SK-N-SH (cell line): ENCODE measurements around the gene PIH1D1. TPM values are rescaled to one million over a fixed set of nuclear protein-coding genes. Genes with fewer than 3 reads are reported as not detected.

Experiments used
- CTCF ChIA-PET: fragments of 300-600, 350-600 bp; formaldehyde crosslinking; extraction: SDS; loops from one replicate; lab custom pipeline; 2021; lab: Yijun Ruan, JAX
- POLR2A ChIA-PET: fragments of 350-600 bp; sonication (Branson Sonifier 250); formaldehyde crosslinking; extraction: SDS; loops from one replicate; lab custom pipeline; 2020; ENCODE audit warnings: antibody characterized with exemption, inconsistent platforms; lab: Yijun Ruan, JAX
- DNase-seq: peaks from one replicate; pipeline ENCODE4 v3.0.0; 2012
- H2AFZ ChIP-seq: fragments of 200-600 bp; sonication (generic); 2 replicates; pipeline ENCODE4 v1.8.1; 2016; ENCODE audit warnings: antibody characterized with exemption, mild to moderate bottlenecking, low read depth
- H3F3A ChIP-seq: fragments of 200-600 bp; sonication (generic); replicated peaks from 2 replicates; pipeline ENCODE3; 2016; ENCODE audit warnings: antibody characterized with exemption, mild to moderate bottlenecking; ENCODE audit not compliant: insufficient read depth
- H3K27ac ChIP-seq, 2 experiments: fragments of 200-500 bp in 1 of 2; fragments of 200-600 bp in 1 of 2; sonication (Bioruptor generic) in 1 of 2; sonication (generic), shearing (Covaris generic) in 1 of 2; 2 replicates each; pipeline versions ENCODE4 v1.5.1 to v1.6.1; 2014 to 2016; ENCODE audit warnings: low read depth in 2 of 2, inconsistent platforms in 1 of 2, low read length in 1 of 2, mild to moderate bottlenecking in 1 of 2, mixed read lengths in 1 of 2
- H3K27me3 ChIP-seq: fragments of 200-600 bp; sonication (generic), shearing (Covaris generic); 2 replicates; pipeline ENCODE4 v1.6.1; 2016; ENCODE audit warnings: mixed run types; ENCODE audit not compliant: insufficient read depth
- H3K36me3 ChIP-seq, 2 experiments: fragments of 200-500 bp in 1 of 2; fragments of 200-600 bp in 1 of 2; sonication (Bioruptor generic) in 1 of 2; sonication (generic) in 1 of 2; replicated peaks in 1 of 2; 2 replicates each; pipeline versions ENCODE3 to v1.5.1; 2014 to 2016; ENCODE audit warnings: low read length in 1 of 2, mild to moderate bottlenecking in 1 of 2; ENCODE audit not compliant: insufficient read depth in 2 of 2, control insufficient read depth in 1 of 2
- H3K4me1 ChIP-seq, 2 experiments: fragments of 200-500 bp in 1 of 2; fragments of 200-600 bp in 1 of 2; sonication (Bioruptor generic) in 1 of 2; sonication (generic), shearing (Covaris generic) in 1 of 2; 2 replicates each; pipeline versions ENCODE4 v1.5.1 to v1.6.1; 2014 to 2016; ENCODE audit warnings: low read depth in 1 of 2, low read length in 1 of 2, mixed run types in 1 of 2; ENCODE audit not compliant: insufficient read depth in 2 of 2, control insufficient read depth in 1 of 2
- H3K4me2 ChIP-seq: fragments of 200-600 bp; sonication (generic), shearing (Covaris generic); 2 replicates; pipeline ENCODE4 v1.6.1; 2017; ENCODE audit warnings: mixed run types
- H3K4me3 ChIP-seq, 2 experiments: fragments of 200-500 bp in 1 of 2; fragments of 200-600 bp in 1 of 2; sonication (Bioruptor generic) in 1 of 2; sonication (generic), shearing (Covaris generic) in 1 of 2; 2 replicates each; pipeline versions ENCODE4 v1.5.1 to v1.8.1; 2014 to 2016; ENCODE audit warnings: low read depth in 2 of 2, inconsistent platforms in 1 of 2, low read length in 1 of 2, mild to moderate bottlenecking in 1 of 2, mixed read lengths in 1 of 2, moderate library complexity in 1 of 2
- H3K79me2 ChIP-seq: fragments of 200-600 bp; sonication (generic); 2 replicates; pipeline ENCODE4 v1.8.1; 2017; ENCODE audit warnings: mild to moderate bottlenecking; ENCODE audit not compliant: insufficient read depth
- H3K9ac ChIP-seq: fragments of 200-600 bp; sonication (generic); 2 replicates; pipeline ENCODE4 v1.6.1; 2017; ENCODE audit warnings: mixed run types
- H3K9me2 ChIP-seq: fragments of 200-600 bp; sonication (generic); 2 replicates; pipeline ENCODE4 v1.6.1; 2017; ENCODE audit warnings: mixed run types
- H3K9me3 ChIP-seq: fragments of 200-600 bp; sonication (generic); 2 replicates; pipeline ENCODE4 v1.6.1; 2017; ENCODE audit warnings: mixed run types, mild to moderate bottlenecking, moderate library complexity
- H4K20me1 ChIP-seq: fragments of 200-600 bp; sonication (generic); 2 replicates; pipeline ENCODE4 v1.6.1; 2017; ENCODE audit warnings: mild to moderate bottlenecking, mixed run types; ENCODE audit not compliant: insufficient read depth
- ELF1 ChIP-seq: IDR thresholded peaks from 2 replicates; pipeline ENCODE4 v1.4.0; 2012
- EP300 ChIP-seq, 2 experiments: IDR thresholded peaks; 2 replicates each; pipeline versions ENCODE4 v1.4.0 to v1.6.1; 2012; ENCODE audit warnings: borderline replicate concordance in 1 of 2, low read depth in 1 of 2, low read length in 1 of 2
- EZH2phosphoT487 ChIP-seq: fragments of 200-600 bp; sonication (generic); IDR thresholded peaks from 2 replicates; pipeline ENCODE4 v1.6.1; 2017; ENCODE audit warnings: low read depth, mixed run types, mild to moderate bottlenecking, antibody characterized with exemption, moderate library complexity, borderline replicate concordance
- FOSL2 ChIP-seq: IDR thresholded peaks from 2 replicates; pipeline ENCODE4 v1.4.0; 2012; ENCODE audit warnings: low read depth, mild to moderate bottlenecking, moderate library complexity, borderline replicate concordance
- GABPA ChIP-seq: IDR thresholded peaks from 2 replicates; pipeline ENCODE4 v1.4.0; 2012; ENCODE audit warnings: low read depth, mild to moderate bottlenecking
- JUND ChIP-seq: IDR thresholded peaks from 2 replicates; pipeline ENCODE4 v1.4.0; 2012
- MEF2A ChIP-seq: IDR thresholded peaks from 2 replicates; pipeline ENCODE4 v1.4.0; 2012; ENCODE audit warnings: low read depth, borderline replicate concordance
- NRF1 ChIP-seq: IDR thresholded peaks from 2 replicates; pipeline ENCODE4 v1.6.1; 2012; ENCODE audit warnings: low read depth, mild to moderate bottlenecking, low read length
- SIN3A ChIP-seq: IDR thresholded peaks from 2 replicates; pipeline ENCODE4 v1.6.1; 2012; ENCODE audit warnings: low read depth, mild to moderate bottlenecking, low read length, moderate library complexity, borderline replicate concordance
- TCF12 ChIP-seq: IDR thresholded peaks from 2 replicates; pipeline ENCODE4 v1.4.0; 2012
- WGBS: methylation state at CpG from one replicate; pipeline ENCODE4 v1.1.6; 2017; ENCODE audit warnings: low lambda C conversion rate; 5-methylcytosine and 5-hydroxymethylcytosine counted together
- polyA plus RNA-seq, 3 experiments: library from polyadenylated mRNA; depleted of rRNA; stranded (reverse); fragments of >200 nt; gene quantifications; 2 replicates each; pipeline ENCODE4 v1.2.3, GENCODE V29; 2012
- TF ChIP-seq, protein P1 (sequence below): IDR thresholded peaks from 2 replicates; pipeline ENCODE4 v1.4.0; 2012; ENCODE audit warnings: low read depth
- TF ChIP-seq, protein P2 (sequence below): IDR thresholded peaks from 2 replicates; pipeline ENCODE4; 2012
- TF ChIP-seq, protein P3 (sequence below): IDR thresholded peaks from 2 replicates; pipeline ENCODE4 v1.4.0; 2012; ENCODE audit warnings: low read depth, borderline replicate concordance
- TF ChIP-seq, protein P4 (sequence below): fragments of 150-350 bp; IDR thresholded peaks from 2 replicates; pipeline ENCODE4 v1.6.1; 2017; ENCODE audit warnings: antibody characterized with exemption, low read length, low read depth, borderline replicate concordance

The PIH1D1 gene
- polyA plus RNA-seq, 1 of the 3 experiments (the other 2 are of a cell fraction), result 157 TPM

DNA sequence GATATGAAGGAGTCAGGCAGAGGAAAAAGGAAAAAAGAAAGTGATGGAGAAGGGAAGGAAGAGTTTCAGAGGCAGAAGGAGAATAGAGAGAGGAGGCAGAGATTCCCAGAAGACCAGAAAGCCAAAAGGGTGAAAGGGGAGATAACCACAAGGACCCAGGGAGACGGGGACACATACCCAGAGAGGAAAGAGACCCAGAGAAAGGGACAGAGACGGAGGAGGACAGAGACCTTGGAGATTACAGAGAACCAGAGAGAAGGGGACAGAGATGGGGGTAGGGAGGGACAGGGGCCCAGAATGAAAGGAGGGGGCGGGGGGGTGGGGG, 29.8 kb downstream of the PIH1D1 start:
- CTCF ChIA-PET, result interaction anchor here (0.6 to 17.5 kb wide), 8 partner anchors 9 to 57 kb away, joined by 3 to 108 read pairs (median 4); no protein-coding TSS in a partner anchor
- H2AFZ ChIP-seq, result no peak overlapping the region
- H4K20me1 ChIP-seq, result no peaks in the 10 kb centered on the region
- no peak for TF ChIP-seq EZH2phosphoT487
- no peak for TF ChIP-seq MEF2A
- no peak for TF ChIP-seq NRF1
- no peak for TF ChIP-seq JUND
- TF ChIP-seq FOSL2, result no peak
- TF ChIP-seq, protein P1, sequence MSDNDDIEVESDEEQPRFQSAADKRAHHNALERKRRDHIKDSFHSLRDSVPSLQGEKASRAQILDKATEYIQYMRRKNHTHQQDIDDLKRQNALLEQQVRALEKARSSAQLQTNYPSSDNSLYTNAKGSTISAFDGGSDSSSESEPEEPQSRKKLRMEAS, result no peak
- TF ChIP-seq ELF1, result no peak
- TF ChIP-seq SIN3A, result no peak
- H3K4me2 ChIP-seq, result no peak overlapping the region; the same call in 1 of the 2 replicates
- no peak overlapping the region for H3K27ac ChIP-seq
- H3K4me1 ChIP-seq, result peaks cover 0 to 4% of the 10 kb centered on the region in 2 experiments; a peak in 2 of 4 replicates
- POLR2A ChIA-PET, result no interaction called here
- H3K4me3 ChIP-seq, result no peak overlapping the region
- H3F3A ChIP-seq, result peaks cover 11% of the 10 kb centered on the region
- peaks cover 99% of the 10 kb centered on the region for H3K27me3 ChIP-seq
- no peaks in the 10 kb centered on the region for H3K36me3 ChIP-seq
- WGBS, result 10% methylated on average over 3 of the region's 3 CpGs
- no peak overlapping the region for H3K9ac ChIP-seq
- no peaks in the 10 kb centered on the region for H3K79me2 ChIP-seq
- H3K9me3 ChIP-seq, result no peaks in the 10 kb centered on the region
- DNase-seq, result no peak
- H3K9me2 ChIP-seq, result no peaks in the 10 kb centered on the region

DNA sequence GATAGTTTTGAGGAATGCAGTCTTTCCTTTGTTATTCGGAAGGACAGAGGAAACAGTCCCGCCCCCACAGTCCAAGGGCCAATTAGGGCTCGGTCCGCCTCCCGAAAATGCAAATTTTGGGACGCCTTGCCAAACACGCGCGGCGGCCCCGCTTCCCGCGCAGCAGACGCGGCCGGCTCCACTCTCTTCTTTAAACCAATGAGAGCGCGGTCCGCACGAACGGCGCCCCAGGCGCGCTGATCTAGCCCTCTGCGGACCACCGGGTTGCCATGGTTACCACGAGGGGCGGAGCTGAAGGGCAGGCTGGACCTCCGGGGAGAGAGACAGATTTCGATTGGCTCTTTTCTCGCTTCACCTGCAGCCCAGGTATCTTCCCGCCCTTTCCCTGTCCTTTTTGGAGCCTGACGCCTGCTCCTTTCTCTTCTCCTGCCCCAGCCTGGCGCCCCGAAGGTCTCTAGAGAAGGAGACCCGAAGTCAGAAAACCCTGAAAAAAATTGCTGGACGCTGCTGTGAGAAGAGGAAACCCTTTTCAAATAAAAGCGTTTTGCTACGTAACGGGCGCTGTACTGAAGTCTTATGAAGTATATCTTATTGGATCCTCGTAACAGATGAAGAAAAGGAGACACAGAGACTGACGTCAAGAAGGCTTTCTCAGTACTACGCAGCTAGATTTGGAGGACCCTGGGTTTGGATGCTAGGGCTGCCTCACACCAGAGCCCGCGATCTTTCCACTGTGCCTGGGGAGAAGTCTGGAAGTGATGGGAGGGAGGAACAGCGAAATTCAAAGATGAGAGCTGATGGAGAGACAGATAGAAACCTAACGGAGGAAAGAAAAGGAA, 30.4 kb downstream of the PIH1D1 start:
- CTCF ChIA-PET, result interaction anchor here (0.7 to 17.5 kb wide), 8 partner anchors 9 to 196 kb away, joined by 3 to 108 read pairs (median 5); partner anchors contain the start of gene FLT3LG
- Histone ChIP-seq H3K9ac (no peak overlapping the region), H3K9me2 (no peaks in the 10 kb centered on the region), H3K4me3 (peak overlapping the region in 1 of 2 experiments; percentile 14; a peak in 2 of 4 replicates), H3K27me3 (peaks cover 99% of the 10 kb centered on the region), H3K27ac (no peak overlapping the region), H3K9me3 (no peaks in the 10 kb centered on the region), H3K4me1 (peaks cover 0 to 4% of the 10 kb centered on the region in 2 experiments; a peak in 2 of 4 replicates), H3K36me3 (no peaks in the 10 kb centered on the region), H3K79me2 (no peaks in the 10 kb centered on the region), H3K4me2 (no peak overlapping the region; the same call in 1 of the 2 replicates), H3F3A (peaks cover 11% of the 10 kb centered on the region), H4K20me1 (no peaks in the 10 kb centered on the region), H2AFZ (no peak overlapping the region)
- POLR2A ChIA-PET, result interaction anchor here (1.0 kb wide), 1 partner anchor 31 kb away, joined by 3 read pairs; the partner anchor contains the start of gene PIH1D1
- 13% methylated on average over 41 of the region's 48 CpGs for WGBS
- DNase-seq, result peak; percentile 95
- TF ChIP-seq, protein P2, sequence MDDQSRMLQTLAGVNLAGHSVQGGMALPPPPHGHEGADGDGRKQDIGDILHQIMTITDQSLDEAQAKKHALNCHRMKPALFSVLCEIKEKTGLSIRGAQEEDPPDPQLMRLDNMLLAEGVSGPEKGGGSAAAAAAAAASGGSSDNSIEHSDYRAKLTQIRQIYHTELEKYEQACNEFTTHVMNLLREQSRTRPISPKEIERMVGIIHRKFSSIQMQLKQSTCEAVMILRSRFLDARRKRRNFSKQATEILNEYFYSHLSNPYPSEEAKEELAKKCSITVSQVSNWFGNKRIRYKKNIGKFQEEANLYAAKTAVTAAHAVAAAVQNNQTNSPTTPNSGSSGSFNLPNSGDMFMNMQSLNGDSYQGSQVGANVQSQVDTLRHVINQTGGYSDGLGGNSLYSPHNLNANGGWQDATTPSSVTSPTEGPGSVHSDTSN, result no peak
- TF ChIP-seq GABPA (no peak), TCF12 (no peak), EP300 (IDR thresholded peaks at IDR 0.05; ENCODE audit: borderline replicate concordance in 1 of 2, low read depth in 1 of 2, low read length in 1 of 2) (no peak), EZH2phosphoT487 (0 out of 2 replicates have a peak, but pooled peaks have one; percentile 28)
- TF ChIP-seq, protein P3, sequence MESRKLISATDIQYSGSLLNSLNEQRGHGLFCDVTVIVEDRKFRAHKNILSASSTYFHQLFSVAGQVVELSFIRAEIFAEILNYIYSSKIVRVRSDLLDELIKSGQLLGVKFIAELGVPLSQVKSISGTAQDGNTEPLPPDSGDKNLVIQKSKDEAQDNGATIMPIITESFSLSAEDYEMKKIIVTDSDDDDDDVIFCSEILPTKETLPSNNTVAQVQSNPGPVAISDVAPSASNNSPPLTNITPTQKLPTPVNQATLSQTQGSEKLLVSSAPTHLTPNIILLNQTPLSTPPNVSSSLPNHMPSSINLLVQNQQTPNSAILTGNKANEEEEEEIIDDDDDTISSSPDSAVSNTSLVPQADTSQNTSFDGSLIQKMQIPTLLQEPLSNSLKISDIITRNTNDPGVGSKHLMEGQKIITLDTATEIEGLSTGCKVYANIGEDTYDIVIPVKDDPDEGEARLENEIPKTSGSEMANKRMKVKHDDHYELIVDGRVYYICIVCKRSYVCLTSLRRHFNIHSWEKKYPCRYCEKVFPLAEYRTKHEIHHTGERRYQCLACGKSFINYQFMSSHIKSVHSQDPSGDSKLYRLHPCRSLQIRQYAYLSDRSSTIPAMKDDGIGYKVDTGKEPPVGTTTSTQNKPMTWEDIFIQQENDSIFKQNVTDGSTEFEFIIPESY, result no peak
- TF ChIP-seq, protein P4, sequence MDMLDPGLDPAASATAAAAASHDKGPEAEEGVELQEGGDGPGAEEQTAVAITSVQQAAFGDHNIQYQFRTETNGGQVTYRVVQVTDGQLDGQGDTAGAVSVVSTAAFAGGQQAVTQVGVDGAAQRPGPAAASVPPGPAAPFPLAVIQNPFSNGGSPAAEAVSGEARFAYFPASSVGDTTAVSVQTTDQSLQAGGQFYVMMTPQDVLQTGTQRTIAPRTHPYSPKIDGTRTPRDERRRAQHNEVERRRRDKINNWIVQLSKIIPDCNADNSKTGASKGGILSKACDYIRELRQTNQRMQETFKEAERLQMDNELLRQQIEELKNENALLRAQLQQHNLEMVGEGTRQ, result no peak
